A549 treated with AZD9567 at 1 μM for 4 hours (cell line): ENCODE results near the gene DEPDC4. TPM values are rescaled to one million over a fixed set of nuclear protein-coding genes. Genes with fewer than 3 reads are reported as not detected.

ENCODE experiments used
- total RNA-seq: library from RNA; stranded (reverse); fragments of 200-300 nt; extraction: Qiagen RNA extraction; gene quantifications from 5 replicates; pipeline ENCODE4 v1.2.3, GENCODE V29; 2022; ENCODE audit not compliant: insufficient read depth

DEPDC4 gene
- total RNA-seq: 0.99 to 2.9 TPM (median 1.6 TPM) in 5 replicates

GRCh38 chr12:100266835-100267602, at the start of gene DEPDC4, which contains the start of gene SCYL2:
Gene DEPDC4, minus strand, starts transcription at chr12:100267079. Its CDS starts 3 bp downstream, at chr12:100267076.
Gene SCYL2, plus strand, starts transcription at chr12:100267177. Its CDS starts 15,794 bp downstream, at chr12:100282971.

GRCh38 chr12:100200463-100201181, 66.3 kb downstream of the DEPDC4 start, which contains the start of gene ACTR6:
Gene ACTR6, plus strand, starts transcription at chr12:100200815. Its CDS starts 37 bp downstream, at chr12:100200852.

Other genes starting within 250 kb of the DEPDC4 start
- gene BLTP3B, start 124.2 kb downstream of the DEPDC4 start, total RNA-seq: 9.5 to 13.1 TPM (median 12.2 TPM) in 5 replicates
- gene ACTR6, start 66.3 kb downstream of the DEPDC4 start, total RNA-seq: 15.2 to 32.0 TPM (median 23.5 TPM) in 5 replicates
- gene SCYL2, start 98 bp upstream of the DEPDC4 start, total RNA-seq: 16.8 to 21.9 TPM (median 21.5 TPM) in 5 replicates
- gene SLC17A8, start 90.0 kb upstream of the DEPDC4 start, total RNA-seq: not detected in 5 replicates
- 0.07 to 0.12 TPM in 2 of 5 replicates, not detected in the others for gene NR1H4, start 206.8 kb upstream of the DEPDC4 start, total RNA-seq